Mucosa of gallbladder (tissue), 1 donor: ENCODE measurements around the gene APBB1IP. TPM values are rescaled to one million over a fixed set of nuclear protein-coding genes. Genes with fewer than 3 reads are reported as not detected.
"Not testable (repeated sequence)": the region's sequence is repeated elsewhere in the genome, so short reads cannot be mapped to it uniquely, and the experiment has no call there.

Source experiments
- DNase-seq: peaks from one replicate; pipeline ENCODE4 v3.0.0-alpha.2; 2020; ENCODE audit warnings: low spot score
- total RNA-seq: library from RNA; stranded (reverse); gene quantifications from one replicate; pipeline ENCODE4 v1.2.1, GENCODE V29; 2021
- donor health status: DM: no; HTN: no; CAD: no.

APBB1IP gene, protein sequence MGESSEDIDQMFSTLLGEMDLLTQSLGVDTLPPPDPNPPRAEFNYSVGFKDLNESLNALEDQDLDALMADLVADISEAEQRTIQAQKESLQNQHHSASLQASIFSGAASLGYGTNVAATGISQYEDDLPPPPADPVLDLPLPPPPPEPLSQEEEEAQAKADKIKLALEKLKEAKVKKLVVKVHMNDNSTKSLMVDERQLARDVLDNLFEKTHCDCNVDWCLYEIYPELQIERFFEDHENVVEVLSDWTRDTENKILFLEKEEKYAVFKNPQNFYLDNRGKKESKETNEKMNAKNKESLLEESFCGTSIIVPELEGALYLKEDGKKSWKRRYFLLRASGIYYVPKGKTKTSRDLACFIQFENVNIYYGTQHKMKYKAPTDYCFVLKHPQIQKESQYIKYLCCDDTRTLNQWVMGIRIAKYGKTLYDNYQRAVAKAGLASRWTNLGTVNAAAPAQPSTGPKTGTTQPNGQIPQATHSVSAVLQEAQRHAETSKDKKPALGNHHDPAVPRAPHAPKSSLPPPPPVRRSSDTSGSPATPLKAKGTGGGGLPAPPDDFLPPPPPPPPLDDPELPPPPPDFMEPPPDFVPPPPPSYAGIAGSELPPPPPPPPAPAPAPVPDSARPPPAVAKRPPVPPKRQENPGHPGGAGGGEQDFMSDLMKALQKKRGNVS
- 40.1 TPM for total RNA-seq

DNA sequence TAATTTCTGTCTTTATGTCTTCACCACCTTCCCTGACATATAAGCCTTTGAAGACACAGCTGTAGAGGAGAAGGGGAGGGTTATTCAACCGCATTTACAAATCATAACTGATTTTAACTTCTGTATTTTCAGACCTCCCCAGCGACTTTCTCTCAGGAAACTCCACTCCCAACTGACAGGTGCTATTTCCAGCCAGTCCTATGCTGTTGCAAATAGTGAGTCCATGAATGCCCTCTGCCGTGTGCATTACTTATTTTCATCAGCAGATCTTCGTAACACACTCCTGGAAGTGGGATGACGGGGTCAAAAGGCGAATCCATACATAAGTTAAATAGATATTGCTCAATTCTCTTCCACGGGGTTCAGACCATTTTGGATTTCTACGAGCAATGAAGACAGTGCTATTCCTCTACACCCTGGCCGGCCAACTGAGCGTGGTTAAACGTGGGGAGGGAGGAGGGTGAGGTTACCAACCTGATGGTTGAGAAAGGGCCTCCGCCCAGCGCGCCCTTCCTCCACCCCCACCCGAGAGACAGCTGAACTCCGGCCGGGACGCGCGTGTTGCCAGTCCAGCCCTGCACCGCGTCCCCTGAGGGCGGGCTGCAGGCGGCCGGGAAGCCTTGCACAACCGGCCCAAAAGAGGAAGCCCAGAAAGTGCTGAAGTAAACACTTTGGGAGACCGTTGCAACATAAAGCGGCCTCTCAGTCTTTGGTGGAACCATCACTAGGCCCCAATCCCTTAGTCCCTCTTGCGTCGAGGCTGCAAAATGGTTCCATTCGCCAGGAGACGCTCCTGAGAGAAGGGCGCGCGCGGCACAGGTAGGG, at the start of gene APBB1IP:
Gene APBB1IP (plus strand): TSS at position 705 of the 825 bp plus-strand sequence. CDS start 53,986 bp downstream, outside the sequence.
- DNase-seq = peak; percentile 68

DNA sequence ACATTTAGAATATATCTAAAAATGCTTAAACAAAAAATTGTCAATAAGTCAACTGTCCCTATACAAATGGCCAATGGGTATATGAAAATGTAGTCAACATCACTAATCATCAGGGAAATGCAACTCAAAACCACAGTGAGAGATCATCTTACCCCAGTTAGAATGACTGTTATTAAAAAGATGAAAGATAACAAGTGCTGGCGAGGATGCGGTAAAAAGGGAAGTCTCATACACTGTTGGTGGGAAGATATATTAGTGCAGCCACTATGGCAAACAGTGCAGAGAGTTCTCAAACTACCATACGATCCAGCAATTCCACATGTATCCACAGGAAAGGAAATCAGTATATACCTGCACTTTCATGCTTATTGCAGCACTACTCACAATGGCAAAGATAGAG, 48.6 kb upstream of the APBB1IP start:
- no peak for DNase-seq

DNA sequence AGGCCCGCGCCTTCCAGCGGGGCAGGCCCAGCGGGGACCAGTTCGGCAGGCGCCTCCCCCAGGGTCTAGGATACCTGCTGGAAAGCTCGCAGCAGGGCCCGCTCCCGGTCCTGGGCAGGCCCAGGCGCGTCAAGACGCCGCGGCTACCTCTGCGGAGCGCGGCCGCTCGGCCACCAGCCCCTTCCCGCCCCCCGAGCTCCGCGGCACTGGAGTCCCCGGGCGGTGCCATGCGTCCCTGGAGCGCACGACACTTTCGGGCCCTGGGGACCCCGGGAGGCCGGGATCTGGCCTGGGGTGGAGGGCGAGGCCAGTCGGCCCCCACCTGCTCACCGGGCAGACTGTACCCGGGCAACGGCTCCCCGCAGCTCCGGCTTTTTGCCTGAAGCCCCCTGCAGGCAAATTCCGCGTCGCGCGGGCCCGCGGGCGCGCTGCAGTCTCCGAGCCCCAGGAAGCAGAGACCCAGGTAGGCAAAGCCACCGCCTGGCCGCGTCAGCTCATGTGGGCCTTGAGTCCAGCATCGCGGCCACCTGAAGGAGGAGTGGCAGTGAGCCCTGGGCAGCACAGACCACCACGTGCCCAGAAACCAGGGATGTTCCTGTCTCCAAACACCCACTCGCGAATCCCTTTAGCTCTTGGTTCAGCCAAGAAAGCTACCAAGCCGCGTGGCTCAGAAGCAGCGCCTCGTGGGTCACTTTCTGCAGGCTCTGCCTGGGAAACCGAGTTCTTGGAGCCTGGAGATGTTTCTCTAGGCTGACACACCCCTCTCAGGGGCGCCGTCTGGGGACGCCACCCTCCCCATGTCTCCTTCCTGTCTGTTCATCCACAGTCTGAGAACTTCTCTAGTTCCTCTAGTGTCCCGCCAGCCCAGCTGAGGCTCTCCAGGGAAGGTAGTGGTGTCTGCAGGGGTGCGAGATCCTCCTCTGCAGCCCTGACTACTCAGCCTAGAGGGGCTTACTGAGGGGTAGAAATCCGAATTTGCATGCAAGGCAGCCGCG, 46.1 kb upstream of the APBB1IP start:
- no peak for DNase-seq

DNA sequence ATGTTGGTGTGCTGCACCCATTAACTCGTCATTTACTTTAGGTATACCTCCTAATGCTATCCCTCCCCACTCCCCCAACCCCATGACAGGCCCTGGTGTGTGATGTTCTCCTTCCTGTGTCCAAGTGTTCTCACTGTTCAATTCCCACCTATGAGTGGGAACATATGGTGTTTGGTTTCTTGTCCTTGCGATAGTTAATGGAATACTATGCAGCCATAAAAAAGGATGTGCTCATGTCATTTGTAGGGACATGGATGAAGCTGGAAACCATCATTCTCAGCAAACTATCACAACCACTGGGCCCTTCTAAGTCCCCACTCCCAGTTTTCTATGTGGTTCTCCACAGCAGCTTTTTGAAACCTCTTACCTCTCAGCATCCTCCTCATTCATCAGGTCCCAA, 39.8 kb upstream of the APBB1IP start:
- DNase-seq = not testable (repeated sequence)

DNA sequence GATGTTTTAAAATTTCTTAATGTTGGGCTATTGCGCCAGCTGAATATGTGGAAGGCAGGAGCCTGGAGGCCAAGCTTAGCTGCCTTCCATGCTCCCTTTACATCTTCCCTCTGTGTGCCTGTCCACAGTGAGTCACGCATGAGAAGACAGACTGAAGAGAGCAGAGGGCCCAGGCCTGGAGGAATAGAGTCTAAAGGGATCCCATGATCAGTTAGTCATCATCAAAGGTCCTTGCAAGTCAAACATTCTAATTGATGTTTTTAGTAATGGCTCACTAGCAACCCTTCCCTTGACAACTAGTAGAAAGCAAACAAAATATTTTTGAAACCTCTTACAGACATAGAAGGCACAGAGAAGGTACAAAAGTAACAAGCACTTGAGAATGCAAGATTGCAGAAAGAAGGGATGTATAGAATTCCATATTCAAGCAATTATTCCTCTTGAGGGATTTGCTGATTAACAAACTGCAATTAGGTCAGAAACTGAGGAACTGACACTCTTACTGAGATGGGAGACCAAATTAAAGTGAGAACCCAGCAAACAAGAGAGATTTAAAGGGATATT, 30.7 kb upstream of the APBB1IP start:
- peak; percentile 53 for DNase-seq

DNA sequence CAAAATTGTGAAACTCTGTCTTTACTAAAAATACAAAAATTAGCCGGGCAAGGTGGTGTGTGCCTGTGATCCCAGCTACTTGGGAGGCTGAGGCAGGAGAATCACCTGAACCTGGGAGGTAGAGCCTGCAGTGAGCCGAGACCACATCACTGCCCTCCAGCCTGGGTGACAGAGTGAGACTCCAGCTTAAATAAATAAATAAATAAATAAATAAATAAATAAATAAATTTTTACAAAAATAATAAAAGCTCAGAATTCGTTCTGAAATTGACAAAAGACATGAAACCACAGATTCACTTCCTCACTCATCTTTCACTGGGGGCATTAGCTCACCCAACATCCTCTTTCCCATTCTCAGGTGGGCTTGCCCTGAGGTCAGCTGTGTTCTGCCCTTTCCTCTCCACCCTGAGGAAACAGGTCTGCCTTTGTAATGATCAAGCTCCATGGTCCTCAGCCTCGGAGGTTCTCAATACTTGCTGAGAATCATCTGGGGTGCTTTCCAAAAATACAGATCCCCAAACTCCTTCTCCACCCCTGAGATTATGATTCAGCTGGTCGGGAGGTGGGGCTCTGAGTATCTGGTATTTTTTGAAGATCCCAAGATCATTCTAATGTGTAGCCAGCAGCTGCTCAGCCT, 29.2 kb upstream of the APBB1IP start:
- no peak for DNase-seq

DNA sequence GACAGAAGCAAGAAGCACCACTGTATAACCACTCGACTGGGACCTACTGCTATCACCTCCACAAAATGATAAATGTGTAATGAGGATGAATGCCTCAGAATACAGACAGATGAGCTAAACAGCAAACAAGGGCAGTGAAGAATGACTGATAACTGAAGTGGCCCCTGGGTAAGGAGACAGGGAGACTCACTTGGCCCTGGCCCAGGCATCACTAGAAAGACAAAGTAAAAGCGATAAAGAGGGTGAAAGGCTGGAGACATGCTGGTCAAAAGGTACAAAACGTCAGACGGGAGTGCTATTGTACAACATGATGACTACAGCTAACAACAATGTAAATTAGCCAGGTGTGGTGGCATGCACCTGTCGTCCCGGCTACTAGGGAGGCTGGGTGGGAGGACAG, 27.8 kb upstream of the APBB1IP start:
- no peak for DNase-seq

DNA sequence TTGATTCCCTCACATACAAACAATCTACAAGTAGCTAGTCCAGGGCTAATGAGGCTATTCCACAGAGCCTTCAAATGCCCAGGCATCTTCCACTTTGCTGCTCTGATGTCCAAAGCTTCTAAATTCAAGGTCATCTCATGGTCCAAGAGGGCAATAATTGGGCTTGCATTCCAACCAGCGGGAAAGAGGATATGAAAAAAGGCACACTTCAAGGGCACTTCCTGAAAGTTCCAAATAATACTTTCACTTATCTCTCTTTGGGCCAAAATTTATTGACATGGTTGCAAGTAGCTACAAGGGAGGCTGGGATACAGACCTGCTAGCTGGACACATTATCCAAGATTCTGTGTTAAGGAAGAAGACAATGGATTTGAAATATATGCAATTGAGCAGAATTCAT, 25.2 kb upstream of the APBB1IP start:
- no peak for DNase-seq

DNA sequence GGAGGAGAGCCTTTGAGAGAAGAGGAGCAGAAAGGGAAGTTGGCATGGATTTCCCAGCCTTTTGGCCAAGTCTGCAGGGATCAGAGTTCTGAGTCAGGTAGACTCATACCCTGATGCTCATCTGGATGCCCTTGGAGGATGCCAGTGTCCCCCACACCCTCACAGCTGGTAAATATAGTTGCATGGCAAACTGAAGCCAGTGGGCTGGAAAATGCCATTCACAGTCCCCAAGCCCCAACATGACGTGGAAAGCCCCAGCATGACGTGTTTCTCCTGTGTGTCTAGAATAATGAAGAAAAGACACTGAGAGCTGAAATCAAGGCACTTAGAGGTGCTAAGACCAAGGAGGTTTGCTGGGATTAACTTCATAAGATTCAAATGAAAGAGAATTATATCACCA, 24.8 kb upstream of the APBB1IP start:
- no peak for DNase-seq

DNA sequence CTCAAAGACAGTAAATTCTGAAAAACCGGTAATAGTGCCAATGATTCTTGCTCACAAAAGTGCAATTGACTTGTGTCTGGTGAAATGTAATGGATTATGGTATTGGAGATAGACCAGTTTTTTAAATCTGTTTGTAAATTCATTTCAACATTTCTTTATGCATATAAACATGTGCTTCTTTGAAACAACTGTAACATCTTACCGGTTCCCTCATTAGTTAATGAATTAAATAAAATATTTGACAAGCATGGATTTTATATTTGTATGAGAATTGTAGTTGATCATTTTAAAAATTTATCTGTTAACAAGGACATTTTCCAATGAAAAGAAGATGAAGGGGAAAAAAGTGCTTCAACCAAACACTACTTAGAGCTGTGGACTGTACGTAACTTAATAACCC, 21.0 kb upstream of the APBB1IP start:
- DNase-seq = no peak

DNA sequence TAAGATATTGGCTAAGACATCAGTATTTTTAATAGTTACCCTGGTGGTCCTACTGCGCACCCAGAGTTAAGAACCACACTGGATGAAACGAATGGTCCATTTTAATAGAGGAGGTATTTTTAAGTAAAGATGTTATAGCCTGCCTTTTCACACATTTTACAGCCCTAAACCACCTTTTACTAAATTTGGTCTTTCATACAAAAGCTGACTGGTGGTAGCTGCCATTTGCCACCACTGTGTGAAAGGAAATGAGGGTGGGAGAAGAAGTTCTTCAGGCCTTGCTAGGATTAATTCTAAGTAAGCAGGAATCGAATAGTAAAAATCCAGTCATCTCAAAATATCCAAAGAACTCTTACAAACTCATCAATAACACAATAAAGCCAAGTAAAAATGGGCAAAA, 15.2 kb upstream of the APBB1IP start:
- no peak for DNase-seq

DNA sequence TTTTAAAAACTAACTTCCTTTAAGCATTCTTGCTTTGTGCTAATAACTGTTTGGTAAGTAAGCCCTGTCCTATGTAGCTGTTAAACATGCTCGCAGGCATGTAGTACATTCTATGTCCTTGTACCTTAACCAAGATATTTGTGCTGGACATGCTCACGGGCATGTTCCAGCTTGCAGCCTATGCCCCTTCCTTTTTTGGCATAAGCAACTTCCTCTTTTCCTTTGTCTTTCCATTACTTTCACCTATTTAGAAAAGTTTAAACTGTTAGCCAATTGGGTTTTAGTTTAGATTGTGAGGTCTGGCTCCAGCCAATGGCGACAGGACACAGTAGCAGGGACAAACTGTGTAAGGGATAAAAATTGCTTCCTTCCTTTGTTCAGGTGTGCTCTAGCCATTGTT, 14.4 kb upstream of the APBB1IP start:
- DNase-seq = no peak

DNA sequence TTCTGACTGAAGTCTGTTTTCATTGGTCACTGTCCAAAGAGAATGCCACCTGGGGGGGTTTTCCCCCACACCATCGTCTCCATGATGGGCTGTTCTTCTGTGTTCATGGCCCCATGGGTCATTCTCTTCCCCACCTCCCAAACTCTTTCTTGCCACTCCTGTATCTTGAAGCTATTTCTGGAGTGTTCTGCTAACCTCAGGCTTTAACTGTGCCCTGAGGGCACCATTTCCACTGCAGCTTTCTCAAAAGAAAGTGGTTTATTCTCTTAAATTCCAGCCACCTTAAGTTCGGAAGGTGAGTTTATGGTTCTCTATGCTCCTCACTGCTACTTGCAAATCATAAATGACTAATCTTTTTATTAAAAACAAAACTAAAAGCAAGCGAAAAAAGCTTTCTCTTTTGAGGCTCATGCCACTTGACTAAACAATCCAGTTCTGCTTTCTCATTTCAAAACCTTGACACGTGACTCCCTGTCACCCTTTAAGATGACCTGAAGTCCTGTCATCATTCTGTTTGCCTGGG, 7.4 kb upstream of the APBB1IP start:
- DNase-seq = no peak

DNA sequence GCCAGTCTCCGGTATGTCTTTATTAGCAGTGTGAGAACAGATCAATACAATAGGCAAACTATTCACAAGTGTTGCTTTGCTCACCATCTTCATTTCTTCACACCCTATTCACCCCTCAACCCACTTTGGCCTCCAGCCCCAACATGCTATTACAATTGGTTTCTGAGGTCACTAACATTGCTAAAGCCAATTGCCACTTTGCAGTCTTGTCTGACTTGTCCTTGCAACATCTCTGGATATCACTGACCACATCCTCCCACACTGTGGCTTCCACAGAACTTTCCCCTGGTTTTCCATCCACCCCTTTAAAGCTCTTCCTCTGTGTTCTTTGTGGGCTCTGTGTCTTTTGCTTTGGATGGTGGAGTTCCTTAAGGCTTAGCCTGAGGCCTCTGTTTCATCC, 5.2 kb upstream of the APBB1IP start:
- DNase-seq = no peak

DNA sequence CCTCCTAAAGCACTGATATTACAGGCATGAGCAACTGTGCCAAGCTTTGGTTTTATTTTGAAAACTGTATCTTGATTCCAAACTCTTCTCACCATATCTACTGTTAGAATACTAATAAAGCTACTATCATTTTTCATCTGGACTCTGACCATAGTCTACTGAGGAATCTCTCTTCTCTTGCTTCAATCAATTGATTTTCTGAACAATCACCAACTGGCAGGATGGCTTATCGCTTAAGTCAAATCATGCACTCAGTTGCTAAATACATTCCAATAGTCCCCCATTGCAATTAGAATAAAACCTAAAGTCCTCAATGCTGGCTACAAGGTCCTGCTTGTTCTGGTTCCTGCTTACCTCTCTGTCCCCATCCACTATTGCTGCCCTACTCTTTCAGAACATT, 2.3 kb upstream of the APBB1IP start:
- no peak for DNase-seq

DNA sequence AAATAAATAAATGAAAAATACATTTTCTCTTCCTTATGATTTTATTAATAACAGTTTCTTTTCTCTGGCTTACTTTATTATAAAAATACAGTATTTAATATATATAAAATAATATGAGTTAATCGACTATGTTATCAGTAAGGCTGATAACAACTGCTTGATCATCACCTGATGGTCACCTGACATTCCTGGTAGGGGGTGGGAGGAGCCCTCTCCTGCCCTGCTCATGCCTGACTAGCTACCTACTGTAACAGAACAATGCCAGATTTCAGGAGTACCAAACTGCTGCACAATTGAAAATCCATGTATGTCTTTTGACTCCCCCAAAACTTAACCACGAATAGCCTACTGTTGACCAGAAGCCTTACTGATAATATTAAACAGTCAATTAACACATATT, 1.3 kb upstream of the APBB1IP start:
- DNase-seq = peak; percentile 74

DNA sequence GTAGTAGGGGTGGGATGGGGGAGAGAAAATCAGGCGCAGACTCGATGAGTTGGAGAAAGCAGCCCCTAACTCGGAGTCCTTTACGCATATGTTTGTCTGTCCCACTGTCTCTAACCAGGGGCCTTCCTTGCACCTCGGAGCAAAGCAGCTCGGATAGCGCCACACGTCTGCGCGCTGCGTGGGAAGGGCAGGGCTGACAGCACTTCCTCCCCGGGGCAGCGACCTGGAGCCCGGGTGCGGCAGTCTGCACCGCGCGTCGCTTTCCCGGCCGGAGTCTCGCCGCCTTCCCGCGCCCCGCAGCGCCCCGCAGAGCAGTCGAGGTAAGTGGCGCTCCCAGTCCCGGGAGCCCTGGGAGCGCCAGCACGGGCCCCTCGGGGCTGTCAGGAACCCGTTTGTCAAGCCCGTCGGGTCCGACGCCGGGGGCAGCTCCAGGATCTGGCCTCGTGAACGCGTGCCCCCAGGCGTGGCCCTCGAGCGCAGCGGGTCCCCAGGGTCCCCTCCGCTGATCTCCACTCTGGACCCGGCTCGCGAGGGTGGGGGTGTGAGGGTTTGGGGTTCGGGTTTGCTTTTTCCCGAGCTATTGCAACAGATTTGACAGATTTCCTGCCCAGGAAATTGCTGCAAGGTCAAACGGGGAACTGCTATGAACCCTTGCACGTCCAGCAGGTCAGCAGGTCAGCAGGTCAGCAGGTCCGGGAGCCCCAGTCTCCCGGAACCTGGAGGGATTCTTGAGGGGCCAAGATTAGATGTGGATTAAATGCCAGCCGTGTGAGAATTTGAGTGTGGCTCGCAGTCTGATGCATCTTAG, 597 bp downstream of the APBB1IP start:
- peak; percentile 42 for DNase-seq

DNA sequence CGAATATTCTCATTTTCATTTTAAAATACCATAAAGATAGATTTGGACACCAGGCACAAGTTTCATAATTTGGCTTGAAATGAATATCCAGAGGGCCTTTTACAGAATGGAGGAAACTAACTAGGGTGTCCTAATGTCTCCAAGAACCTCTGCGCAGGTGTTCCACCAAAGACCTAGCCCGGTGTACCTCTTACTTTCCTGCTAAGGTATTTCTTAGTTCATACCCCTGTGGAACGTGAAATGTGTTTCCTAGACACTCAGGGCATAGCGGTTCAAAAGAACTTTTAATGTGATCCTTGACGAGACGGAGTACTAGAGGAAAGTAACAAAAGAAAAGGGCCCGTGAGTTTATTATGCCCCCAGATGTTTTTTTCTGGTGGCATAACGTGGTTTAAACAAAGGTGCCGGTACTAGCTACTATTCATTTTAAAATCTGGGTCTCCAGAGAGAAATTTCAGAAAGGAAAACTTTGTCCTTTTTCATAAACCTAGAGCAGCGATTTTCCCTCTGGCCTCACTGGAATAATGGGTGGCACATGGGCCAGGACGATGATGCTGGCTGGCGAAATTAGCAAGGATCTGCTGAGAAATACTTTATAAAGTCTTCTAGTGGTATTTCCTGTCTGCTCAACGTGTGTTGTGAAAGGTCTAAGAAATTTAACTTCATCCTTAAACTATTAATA, 1.4 kb downstream of the APBB1IP start:
- DNase-seq = no peak

DNA sequence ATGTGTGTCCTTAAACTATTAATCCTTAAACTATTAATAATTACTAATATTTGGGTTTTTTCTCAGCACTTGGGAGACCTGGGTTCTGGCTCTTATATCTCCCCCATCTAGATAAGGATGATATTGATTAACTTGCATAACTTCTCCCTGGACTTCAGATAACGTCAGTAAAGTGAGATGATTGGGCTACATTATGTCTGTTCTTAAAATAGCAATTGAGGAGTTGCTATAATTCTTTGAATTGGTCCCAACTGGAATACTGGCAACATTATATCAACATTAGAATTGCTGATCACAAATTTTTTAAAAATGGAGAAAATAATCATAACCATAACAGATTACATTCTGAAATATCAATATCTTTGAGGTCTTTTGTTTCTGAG, 1.9 kb downstream of the APBB1IP start:
- no peak for DNase-seq
